Measurements from ENCODE around the gene FAR2.
A peak's percentile ranks its signal among the peaks of the same experiment; 100 is the strongest.
"Not testable (repeated sequence)": the region's sequence is repeated elsewhere in the genome, so short reads cannot be mapped to it uniquely, and the experiment has no call there.

FAR2 gene

GRCh38 chr12:29113101-29113500 is 36.0 kb upstream of the FAR2 start:
- no peaks in the 10 kb centered on the region for H3K4me1 ChIP-seq (ENCODE audit: control insufficient read depth in 1 of 2, insufficient read depth in 1 of 2, low read depth in 1 of 2, low read length in 1 of 2)
- TF ChIP-seq, protein P1, sequence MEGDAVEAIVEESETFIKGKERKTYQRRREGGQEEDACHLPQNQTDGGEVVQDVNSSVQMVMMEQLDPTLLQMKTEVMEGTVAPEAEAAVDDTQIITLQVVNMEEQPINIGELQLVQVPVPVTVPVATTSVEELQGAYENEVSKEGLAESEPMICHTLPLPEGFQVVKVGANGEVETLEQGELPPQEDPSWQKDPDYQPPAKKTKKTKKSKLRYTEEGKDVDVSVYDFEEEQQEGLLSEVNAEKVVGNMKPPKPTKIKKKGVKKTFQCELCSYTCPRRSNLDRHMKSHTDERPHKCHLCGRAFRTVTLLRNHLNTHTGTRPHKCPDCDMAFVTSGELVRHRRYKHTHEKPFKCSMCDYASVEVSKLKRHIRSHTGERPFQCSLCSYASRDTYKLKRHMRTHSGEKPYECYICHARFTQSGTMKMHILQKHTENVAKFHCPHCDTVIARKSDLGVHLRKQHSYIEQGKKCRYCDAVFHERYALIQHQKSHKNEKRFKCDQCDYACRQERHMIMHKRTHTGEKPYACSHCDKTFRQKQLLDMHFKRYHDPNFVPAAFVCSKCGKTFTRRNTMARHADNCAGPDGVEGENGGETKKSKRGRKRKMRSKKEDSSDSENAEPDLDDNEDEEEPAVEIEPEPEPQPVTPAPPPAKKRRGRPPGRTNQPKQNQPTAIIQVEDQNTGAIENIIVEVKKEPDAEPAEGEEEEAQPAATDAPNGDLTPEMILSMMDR (IDR thresholded peaks at IDR 0.05) = no peak
- H3K27ac ChIP-seq = no peak overlapping the region
- H3K36me3 ChIP-seq = no peaks in the 10 kb centered on the region
- H3K4me3 ChIP-seq (ENCODE audit: low read depth in 1 of 2, low read length in 1 of 2) = no peak overlapping the region
- H3K9me3 ChIP-seq = no peaks in the 10 kb centered on the region
- H3K27me3 ChIP-seq = no peaks in the 10 kb centered on the region

DNA sequence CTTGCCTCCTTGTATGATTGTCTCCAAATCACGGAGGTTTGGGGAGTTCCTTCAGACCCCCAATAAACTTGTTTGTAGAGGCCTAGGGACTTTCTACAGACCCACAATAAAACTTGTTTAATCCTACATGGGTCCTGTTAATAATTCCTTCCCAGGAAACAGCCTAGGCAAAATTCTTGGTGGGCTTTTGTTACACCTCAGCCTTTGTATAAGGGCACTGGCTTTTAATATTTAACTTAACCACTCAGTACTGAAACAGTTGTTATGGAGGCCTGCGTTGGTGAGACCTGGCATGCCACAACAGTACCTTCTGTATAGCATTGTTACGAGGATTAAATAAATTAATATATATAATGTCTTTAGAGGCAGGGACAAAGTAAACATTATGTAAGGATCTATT is 32.7 kb upstream of the FAR2 start:
- H3K9me3 ChIP-seq = no peaks in the 10 kb centered on the region
- H3K4me3 ChIP-seq (ENCODE audit: low read depth in 1 of 2, low read length in 1 of 2) = no peak overlapping the region
- H3K27ac ChIP-seq = no peak overlapping the region
- H3K36me3 ChIP-seq = no peaks in the 10 kb centered on the region
- no peaks in the 10 kb centered on the region for H3K27me3 ChIP-seq
- H3K4me1 ChIP-seq (ENCODE audit: control insufficient read depth in 1 of 2, insufficient read depth in 1 of 2, low read depth in 1 of 2, low read length in 1 of 2) = no peaks in the 10 kb centered on the region
- TF ChIP-seq, protein P1 (IDR thresholded peaks at IDR 0.05) = no peak

- Histone ChIP-seq H3K4me1 (ENCODE audit: control insufficient read depth in 1 of 2, insufficient read depth in 1 of 2, low read depth in 1 of 2, low read length in 1 of 2) (peaks cover 20 to 28% of the 10 kb centered on the region in 2 experiments), H3K36me3 (no peaks in the 10 kb centered on the region), H3K27ac (peak overlapping the region; percentile 84), H3K9me3 (no peaks in the 10 kb centered on the region), H3K4me3 (ENCODE audit: low read depth in 1 of 2, low read length in 1 of 2) (no peak overlapping the region), H3K27me3 (no peaks in the 10 kb centered on the region)
- TF ChIP-seq, protein P1 (IDR thresholded peaks at IDR 0.05) = no peak
These were observed 17.5 kb upstream of the FAR2 start for GRCh38 chr12:29131539-29131938.

DNA sequence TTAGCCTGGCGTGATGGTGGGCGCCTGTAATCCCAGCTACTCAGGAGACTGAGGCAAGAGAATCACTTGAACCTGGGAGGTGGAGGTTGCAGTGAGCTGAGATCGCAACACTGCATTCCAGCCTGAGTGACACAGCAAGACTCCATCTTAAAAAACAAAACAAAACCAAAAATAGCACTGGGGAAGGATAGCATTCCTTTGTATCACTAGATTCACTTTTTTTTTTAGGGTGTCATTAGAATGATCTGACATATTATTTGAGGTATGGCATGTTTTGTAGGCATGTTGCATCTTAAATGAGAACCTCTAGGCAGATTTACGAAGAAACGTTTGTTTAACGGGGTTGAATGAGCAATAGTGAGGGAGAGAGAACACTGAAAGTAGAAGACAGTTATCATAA is 16.8 kb upstream of the FAR2 start:
- TF ChIP-seq, protein P1 (IDR thresholded peaks at IDR 0.05) = no peak
- H3K27ac ChIP-seq = peak overlapping the region; percentile 84
- no peaks in the 10 kb centered on the region for H3K36me3 ChIP-seq
- H3K4me3 ChIP-seq (ENCODE audit: low read depth in 1 of 2, low read length in 1 of 2) = no peak overlapping the region
- no peaks in the 10 kb centered on the region for H3K9me3 ChIP-seq
- peaks cover 20 to 28% of the 10 kb centered on the region in 2 experiments for H3K4me1 ChIP-seq (ENCODE audit: control insufficient read depth in 1 of 2, insufficient read depth in 1 of 2, low read depth in 1 of 2, low read length in 1 of 2)
- no peaks in the 10 kb centered on the region for H3K27me3 ChIP-seq

GRCh38 chr12:29133181-29133580 is 15.9 kb upstream of the FAR2 start:
- Histone ChIP-seq H3K27me3 (no peaks in the 10 kb centered on the region), H3K27ac (no peak overlapping the region), H3K9me3 (no peaks in the 10 kb centered on the region), H3K4me1 (ENCODE audit: control insufficient read depth in 1 of 2, insufficient read depth in 1 of 2, low read depth in 1 of 2, low read length in 1 of 2) (peaks cover 20 to 28% of the 10 kb centered on the region in 2 experiments), H3K4me3 (ENCODE audit: low read depth in 1 of 2, low read length in 1 of 2) (no peak overlapping the region), H3K36me3 (no peaks in the 10 kb centered on the region)
- TF ChIP-seq, protein P1 (IDR thresholded peaks at IDR 0.05) = no peak

GRCh38 chr12:29133680-29134079 is 15.4 kb upstream of the FAR2 start:
- H3K36me3 ChIP-seq = no peaks in the 10 kb centered on the region
- TF ChIP-seq, protein P1 (IDR thresholded peaks at IDR 0.05) = no peak
- no peak overlapping the region for H3K27ac ChIP-seq
- no peaks in the 10 kb centered on the region for H3K9me3 ChIP-seq
- H3K4me1 ChIP-seq (ENCODE audit: control insufficient read depth in 1 of 2, insufficient read depth in 1 of 2, low read depth in 1 of 2, low read length in 1 of 2) = peaks cover 20 to 28% of the 10 kb centered on the region in 2 experiments
- no peak overlapping the region for H3K4me3 ChIP-seq (ENCODE audit: low read depth in 1 of 2, low read length in 1 of 2)
- H3K27me3 ChIP-seq = no peaks in the 10 kb centered on the region

GRCh38 chr12:29138256-29138655 is 10.8 kb upstream of the FAR2 start:
- not testable (repeated sequence) for H3K4me1 ChIP-seq (ENCODE audit: control insufficient read depth in 1 of 2, insufficient read depth in 1 of 2, low read depth in 1 of 2, low read length in 1 of 2); H3K9me3 ChIP-seq; H3K27me3 ChIP-seq; H3K27ac ChIP-seq; H3K36me3 ChIP-seq; H3K4me3 ChIP-seq (ENCODE audit: low read depth in 1 of 2, low read length in 1 of 2)

DNA sequence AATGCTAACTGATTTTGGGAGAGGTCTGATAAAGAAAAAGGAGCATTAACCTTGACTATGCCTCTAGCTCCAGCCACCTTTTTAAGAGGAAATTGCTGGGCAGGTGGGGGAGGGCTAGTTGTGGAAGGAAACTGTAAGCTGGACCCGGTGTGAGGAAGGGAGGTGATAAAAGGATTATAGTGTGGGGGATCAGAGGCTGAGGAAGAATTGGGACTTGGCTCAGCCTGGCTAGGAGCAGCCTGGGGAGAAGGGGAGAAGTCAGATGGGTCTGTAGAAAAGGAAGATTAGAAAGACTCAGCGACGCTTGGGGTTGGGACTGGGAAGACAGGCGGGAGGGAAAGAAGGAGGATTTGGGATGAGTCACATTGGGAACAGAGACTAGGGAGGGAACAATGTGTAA is 10.2 kb upstream of the FAR2 start:
- not testable (repeated sequence) for H3K9me3 ChIP-seq; H3K4me1 ChIP-seq (ENCODE audit: control insufficient read depth in 1 of 2, insufficient read depth in 1 of 2, low read depth in 1 of 2, low read length in 1 of 2); H3K27me3 ChIP-seq; H3K36me3 ChIP-seq; H3K27ac ChIP-seq; H3K4me3 ChIP-seq (ENCODE audit: low read depth in 1 of 2, low read length in 1 of 2)

Measured in neutrophil (primary cell).